A673 (cell line): Measurements from ENCODE around the gene IQGAP2. TPM values are rescaled to one million over a fixed set of nuclear protein-coding genes. Genes with fewer than 3 reads are reported as not detected.

ENCODE experiments used
- BruUV-seq: library from RNA; stranded (reverse); fragments of 400-500 nt; replicated peaks from 2 replicates; lab custom pipeline; 2021; lab: Mats Ljungman, UMichigan
- CTCF ChIA-PET: fragments of 300-600 bp; sonication (Branson Sonifier 250); formaldehyde crosslinking; loops from one replicate; lab custom pipeline; 2022; ENCODE audit warnings: antibody characterized with exemption; lab: Charles Lee
- POLR2A ChIA-PET: fragments of 300-600 bp; sonication (Branson Sonifier 250); formaldehyde crosslinking; loops from one replicate; lab custom pipeline; 2022; ENCODE audit warnings: antibody characterized with exemption; ENCODE audit not compliant: low non-redundant PET; lab: Charles Lee
- DNase-seq: peaks from one replicate; pipeline ENCODE4 v3.0.0-alpha.2; 2015; ENCODE audit warnings: low spot score
- H3K27ac ChIP-seq: fragments of 200-600 bp; sonication (generic); 2 replicates; pipeline ENCODE4 v1.5.1; 2016; ENCODE audit warnings: mixed run types, low read depth, mild to moderate bottlenecking, mixed read lengths, antibody characterized with exemption, low read length; ENCODE audit not compliant: poor library complexity, severe bottlenecking
- H3K27me3 ChIP-seq: fragments of 200-600 bp; sonication (generic); replicated peaks from 2 replicates; pipeline ENCODE4 v1.6.1; 2017; ENCODE audit warnings: mixed run types, low read depth, mild to moderate bottlenecking, mixed read lengths, antibody characterized with exemption, low read length; ENCODE audit not compliant: insufficient read depth, poor library complexity
- H3K36me3 ChIP-seq: fragments of 200-600 bp; sonication (generic); 2 replicates; pipeline ENCODE4 v1.6.1; 2016; ENCODE audit warnings: mixed run types, mild to moderate bottlenecking, mixed read lengths, antibody characterized with exemption, low read length; ENCODE audit not compliant: insufficient read depth, poor library complexity, severe bottlenecking
- H3K4me1 ChIP-seq: fragments of 200-600 bp; sonication (generic); 2 replicates; pipeline ENCODE4 v1.6.1; 2017; ENCODE audit warnings: mixed run types, mild to moderate bottlenecking, mixed read lengths, antibody characterized with exemption, low read length; ENCODE audit not compliant: insufficient read depth, poor library complexity, severe bottlenecking
- H3K4me3 ChIP-seq: fragments of 200-600 bp; sonication (generic); 2 replicates; pipeline ENCODE4 v1.5.1; 2016; ENCODE audit warnings: low read depth, mixed run types, mild to moderate bottlenecking, mixed read lengths, low read length; ENCODE audit not compliant: poor library complexity, severe bottlenecking
- H3K9me3 ChIP-seq: fragments of 200-600 bp; sonication (generic); 2 replicates; pipeline ENCODE4 v1.6.1; 2016; ENCODE audit warnings: mixed run types, low read depth, mild to moderate bottlenecking, mixed read lengths, antibody characterized with exemption, low read length; ENCODE audit not compliant: poor library complexity, severe bottlenecking
- CTCF ChIP-seq: fragments of 300-800, 200-600 bp; sonication (generic); conservative IDR thresholded peaks from 2 replicates; pipeline ENCODE4 v1.5.1; 2017; ENCODE audit warnings: low read depth, mild to moderate bottlenecking, antibody characterized with exemption, low read length, moderate library complexity, mixed read lengths
- EZH2 ChIP-seq: fragments of 200-600 bp; sonication (generic); IDR thresholded peaks from 2 replicates; pipeline ENCODE4 v1.6.1; 2017; ENCODE audit warnings: borderline replicate concordance, low read depth, mild to moderate bottlenecking, mixed read lengths, antibody characterized with exemption, low read length; ENCODE audit not compliant: poor library complexity, severe bottlenecking
- intact Hi-C: fragments of 100-400 bp; cut with micrococcal nuclease; formaldehyde crosslinking; loops from one replicate; pipeline ENCODE4 v1.10.0; 2022; ENCODE audit not compliant: unreplicated experiment
- total RNA-seq: library from RNA; stranded (reverse); gene quantifications from 2 replicates; pipeline ENCODE4 v1.2.3, GENCODE V29; 2021

The IQGAP2 gene
- total RNA-seq, 1 experiment from 2014 or later, result 26.8 TPM

DNA sequence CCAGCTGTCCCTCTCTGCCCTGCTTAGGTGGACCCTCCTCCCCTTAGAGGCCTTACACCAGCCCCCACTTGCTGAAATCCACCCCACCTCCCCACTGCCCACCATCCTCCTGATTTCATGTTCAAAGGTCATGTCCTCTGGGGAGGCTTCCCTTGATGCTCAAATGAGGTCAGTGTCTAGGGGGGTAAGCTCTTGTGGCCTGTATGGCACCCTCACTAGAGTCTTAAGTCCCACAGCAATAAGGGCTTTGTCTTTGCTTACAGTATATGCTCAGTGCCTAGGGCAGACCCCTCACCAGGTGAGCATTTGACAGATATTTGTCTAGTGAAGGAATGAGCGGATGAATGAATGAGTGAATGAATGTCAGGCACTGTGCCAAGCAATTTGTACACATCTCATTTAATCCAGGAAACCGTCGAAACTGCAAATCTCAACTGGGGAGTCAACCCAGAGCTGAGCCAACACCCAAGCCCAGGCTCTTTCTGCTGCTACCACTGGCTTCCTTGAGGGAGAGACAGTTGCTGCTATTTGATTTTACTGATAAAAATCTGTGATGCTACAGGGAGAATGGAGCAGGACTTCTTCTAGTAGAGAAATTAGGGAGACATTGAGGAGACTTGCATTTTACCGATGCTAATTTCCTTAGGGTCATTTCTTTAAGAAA is 101.9 kb downstream of the IQGAP2 start:
- POLR2A ChIA-PET, result no interaction called here
- no TSS peak for BruUV-seq
- Histone ChIP-seq H3K27ac (no peak overlapping the region), H3K4me3 (no peak overlapping the region), H3K36me3 (no peaks in the 10 kb centered on the region), H3K9me3 (no peaks in the 10 kb centered on the region), H3K27me3 (no peaks in the 10 kb centered on the region), H3K4me1 (no peaks in the 10 kb centered on the region)
- intact Hi-C loops, result no loop called here
- CTCF ChIA-PET, result no interaction called here
- TF ChIP-seq CTCF (no peak), EZH2 (no peak)
- no peak for DNase-seq

- Histone ChIP-seq H3K9me3 (no peaks in the 10 kb centered on the region), H3K4me3 (no peak overlapping the region), H3K27me3 (no peaks in the 10 kb centered on the region), H3K27ac (no peak overlapping the region), H3K4me1 (no peaks in the 10 kb centered on the region), H3K36me3 (no peaks in the 10 kb centered on the region)
- no peak for DNase-seq
- TF ChIP-seq CTCF (no peak), EZH2 (no peak)
- ChIA-PET CTCF (no interaction called here), POLR2A (no interaction called here)
- intact Hi-C loops, result no loop called here
- no TSS peak for BruUV-seq
Measured at GRCh38 chr5:76513476-76513875, 110.4 kb downstream of the IQGAP2 start.

DNA sequence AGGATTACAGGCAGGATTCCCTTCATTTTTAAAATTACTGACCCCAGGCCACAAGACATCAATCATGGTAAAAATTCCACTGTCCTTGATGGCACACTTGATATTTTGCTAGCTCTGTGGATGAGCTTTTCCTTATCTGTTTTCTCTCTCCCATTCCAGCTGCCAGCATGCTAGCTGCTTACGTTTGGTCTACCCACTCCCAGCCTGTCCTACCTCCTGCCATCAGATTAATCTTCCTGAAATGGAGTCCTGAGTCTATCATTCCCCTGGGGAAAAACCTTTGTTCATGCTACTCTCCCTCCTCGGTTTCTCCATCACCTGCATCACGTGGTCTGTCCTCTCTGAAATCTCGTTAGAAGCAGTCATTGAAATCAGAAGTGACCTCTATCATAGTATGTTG is 111.2 kb downstream of the IQGAP2 start:
- Histone ChIP-seq H3K4me3 (no peak overlapping the region), H3K36me3 (no peaks in the 10 kb centered on the region), H3K27me3 (no peaks in the 10 kb centered on the region), H3K9me3 (no peaks in the 10 kb centered on the region), H3K27ac (no peak overlapping the region), H3K4me1 (no peaks in the 10 kb centered on the region)
- TF ChIP-seq CTCF (no peak), EZH2 (no peak)
- CTCF ChIA-PET, result no interaction called here
- intact Hi-C loops, result no loop called here
- DNase-seq, result no peak
- BruUV-seq, result no TSS peak
- POLR2A ChIA-PET, result no interaction called here
